SIG-M5 treated with dmso at 0.1 percent for 504 hours (cell line): Measurements from ENCODE around the gene SPIB.
"Not testable (repeated sequence)": the region's sequence is repeated elsewhere in the genome, so short reads cannot be mapped to it uniquely, and the experiment has no call there.

Experiments
- DNase-seq: peaks from one replicate; lab custom pipeline; 2025; ENCODE audit not compliant: unreplicated experiment; lab: John Stamatoyannopoulos, UW

Gene SPIB

DNA sequence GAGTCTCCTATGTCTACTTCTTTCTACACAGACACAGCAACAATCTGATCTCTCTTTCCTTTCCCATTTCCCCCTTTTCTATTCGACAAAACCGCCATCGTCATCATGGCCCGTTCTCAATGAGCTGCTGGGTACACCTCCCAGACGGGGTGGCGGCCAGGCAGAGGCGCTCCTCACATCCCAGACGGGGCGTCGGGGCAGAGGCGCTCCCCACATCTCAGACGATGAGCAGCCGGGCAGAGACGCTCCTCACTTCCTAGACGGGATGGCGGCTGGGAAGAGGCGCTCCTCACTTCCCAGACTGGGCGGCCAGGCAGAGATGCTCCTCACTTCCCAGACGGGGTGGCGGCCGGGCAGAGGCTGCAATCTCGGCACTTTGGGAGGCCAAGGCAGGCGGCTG lies 27.8 kb upstream of the SPIB start:
- DNase-seq = not testable (repeated sequence)

DNA sequence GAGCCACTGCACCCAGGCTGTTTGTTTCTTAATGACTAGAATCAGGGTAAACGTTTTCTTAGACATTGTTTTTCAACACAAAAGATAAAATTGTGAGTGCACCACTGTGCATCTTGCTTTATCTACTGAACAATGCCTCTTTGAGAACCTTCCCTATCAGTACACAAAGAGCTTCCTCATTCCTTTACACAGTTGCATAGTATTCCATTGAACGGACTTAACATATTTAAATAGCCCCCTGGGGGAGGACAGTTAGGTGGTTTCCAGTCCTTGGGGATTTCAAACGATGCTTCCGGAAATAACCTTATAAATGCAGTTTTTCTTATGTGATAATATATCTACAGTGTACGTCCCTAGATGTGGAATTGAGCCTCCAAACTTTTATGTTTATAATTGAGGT lies 26.0 kb upstream of the SPIB start:
- no peak for DNase-seq

DNA sequence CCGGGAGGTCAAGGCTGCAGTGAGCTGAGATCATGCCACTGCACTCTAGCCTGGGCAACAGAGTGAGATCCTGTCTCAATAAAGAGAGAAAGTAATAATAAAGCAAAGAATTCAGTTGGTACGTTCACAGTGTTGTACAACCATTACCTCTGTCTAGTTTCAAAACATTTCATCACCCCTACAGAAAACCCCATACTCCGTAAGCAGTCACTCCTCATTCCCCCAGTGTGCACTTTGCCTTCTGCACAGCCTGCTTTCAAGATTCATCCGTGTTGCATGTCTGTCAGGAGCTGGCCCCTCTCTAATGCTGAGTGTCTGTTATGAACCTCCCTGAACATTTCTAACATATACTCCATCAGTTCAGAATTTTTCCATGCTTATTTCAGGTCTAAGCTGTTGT lies 25.1 kb upstream of the SPIB start:
- DNase-seq = no peak

DNA sequence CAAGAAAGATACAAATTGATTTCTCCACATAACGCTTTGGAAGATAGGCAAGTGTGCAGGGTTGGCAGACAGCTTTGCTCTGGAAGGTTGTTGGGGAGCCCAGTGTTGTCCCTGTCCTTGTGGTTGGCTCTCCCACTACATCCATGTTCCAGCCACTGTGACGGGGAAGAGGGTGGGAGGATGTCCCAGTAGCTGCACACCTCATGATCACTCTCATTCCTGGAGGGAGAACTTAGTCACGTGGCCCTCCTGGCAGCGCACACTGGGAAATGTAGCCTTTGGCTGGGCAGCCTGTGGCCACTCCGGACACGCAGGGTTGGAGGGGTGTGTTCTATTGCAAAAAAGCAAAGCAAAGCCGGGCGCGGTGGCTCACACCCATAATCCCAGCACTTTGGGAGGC lies 24.7 kb upstream of the SPIB start:
- no peak for DNase-seq

DNA sequence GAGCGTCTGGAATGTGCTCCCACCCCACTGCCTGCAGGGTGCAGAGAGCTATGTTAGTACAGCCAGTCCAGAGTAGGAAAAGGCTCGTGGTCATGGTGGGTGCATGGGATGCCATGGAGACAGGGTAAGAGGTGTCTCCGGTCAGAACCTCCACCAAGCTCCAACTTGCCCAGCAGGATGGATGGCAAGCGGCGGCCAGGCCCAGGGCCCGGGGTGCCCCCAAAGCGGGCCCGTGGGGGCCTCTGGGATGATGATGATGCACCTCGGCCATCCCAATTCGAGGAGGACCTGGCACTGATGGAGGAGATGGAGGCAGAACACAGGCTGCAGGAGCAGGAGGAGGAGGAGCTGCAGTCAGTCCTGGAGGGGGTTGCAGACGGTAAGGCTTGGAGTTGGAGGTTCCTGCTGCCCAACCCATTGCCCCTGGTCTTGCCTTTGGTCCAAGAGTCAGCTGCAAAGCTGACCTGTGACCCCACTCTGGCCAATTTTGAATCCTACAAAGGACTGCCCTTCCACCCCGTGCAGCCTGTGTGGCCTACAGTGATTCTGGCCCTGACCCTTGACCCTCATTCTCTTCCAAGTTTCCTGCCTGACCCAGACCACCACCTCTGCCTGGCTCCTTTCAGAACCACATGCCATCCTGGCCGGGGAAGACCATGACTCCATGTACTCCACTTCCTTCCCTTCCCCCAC lies 19.9 kb upstream of the SPIB start:
- no peak for DNase-seq

DNA sequence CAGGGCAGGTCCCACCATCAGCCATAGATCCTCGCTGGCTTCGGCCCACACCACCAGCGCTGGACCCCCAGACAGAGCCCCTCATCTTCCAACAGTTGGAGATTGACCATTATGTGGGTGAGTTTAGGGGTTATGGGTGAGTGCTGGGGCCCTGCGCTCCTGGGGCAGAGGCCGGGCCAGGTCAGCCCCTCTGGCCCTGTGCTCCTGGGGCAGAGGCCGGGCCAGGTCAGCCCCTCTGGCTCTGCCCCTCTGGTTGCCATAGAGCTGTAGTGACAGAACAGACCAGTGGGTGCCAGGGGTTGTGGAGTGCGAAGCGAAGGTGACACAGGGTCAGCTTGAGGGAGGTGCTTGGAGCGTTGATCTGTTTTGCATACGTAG lies 19.4 kb upstream of the SPIB start:
- DNase-seq = no peak

DNA sequence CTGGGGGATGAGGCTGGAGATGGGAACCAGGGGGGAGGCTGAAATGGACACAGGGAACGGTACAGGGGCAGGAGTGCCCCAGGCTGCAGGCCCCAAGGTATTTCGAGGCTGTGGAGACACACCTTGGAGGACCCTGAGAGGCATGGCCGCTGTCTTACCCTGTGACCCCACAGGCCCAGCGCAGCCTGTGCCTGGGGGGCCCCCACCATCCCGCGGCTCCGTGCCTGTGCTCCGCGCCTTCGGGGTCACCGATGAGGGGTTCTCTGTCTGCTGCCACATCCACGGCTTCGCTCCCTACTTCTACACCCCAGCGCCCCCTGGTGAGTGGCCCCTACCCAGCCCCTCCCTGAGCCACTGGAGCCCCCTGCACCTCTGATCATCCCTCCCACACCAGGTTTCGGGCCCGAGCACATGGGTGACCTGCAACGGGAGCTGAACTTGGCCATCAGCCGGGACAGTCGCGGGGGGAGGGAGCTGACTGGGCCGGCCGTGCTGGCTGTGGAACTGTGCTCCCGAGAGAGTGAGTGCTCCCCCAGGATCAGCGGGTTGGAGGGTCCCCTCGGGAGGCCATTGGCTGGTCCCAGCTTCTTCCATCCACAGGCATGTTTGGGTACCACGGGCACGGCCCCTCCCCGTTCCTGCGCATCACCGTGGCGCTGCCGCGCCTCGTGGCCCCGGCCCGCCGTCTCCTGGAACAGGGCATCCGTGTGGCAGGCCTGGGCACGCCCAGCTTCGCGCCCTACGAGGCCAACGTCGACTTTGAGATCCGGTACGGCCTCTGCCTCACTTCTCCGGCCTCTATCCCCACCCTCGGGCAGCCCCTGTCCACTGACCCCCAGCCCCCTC lies 16.9 kb upstream of the SPIB start:
- DNase-seq = no peak

DNA sequence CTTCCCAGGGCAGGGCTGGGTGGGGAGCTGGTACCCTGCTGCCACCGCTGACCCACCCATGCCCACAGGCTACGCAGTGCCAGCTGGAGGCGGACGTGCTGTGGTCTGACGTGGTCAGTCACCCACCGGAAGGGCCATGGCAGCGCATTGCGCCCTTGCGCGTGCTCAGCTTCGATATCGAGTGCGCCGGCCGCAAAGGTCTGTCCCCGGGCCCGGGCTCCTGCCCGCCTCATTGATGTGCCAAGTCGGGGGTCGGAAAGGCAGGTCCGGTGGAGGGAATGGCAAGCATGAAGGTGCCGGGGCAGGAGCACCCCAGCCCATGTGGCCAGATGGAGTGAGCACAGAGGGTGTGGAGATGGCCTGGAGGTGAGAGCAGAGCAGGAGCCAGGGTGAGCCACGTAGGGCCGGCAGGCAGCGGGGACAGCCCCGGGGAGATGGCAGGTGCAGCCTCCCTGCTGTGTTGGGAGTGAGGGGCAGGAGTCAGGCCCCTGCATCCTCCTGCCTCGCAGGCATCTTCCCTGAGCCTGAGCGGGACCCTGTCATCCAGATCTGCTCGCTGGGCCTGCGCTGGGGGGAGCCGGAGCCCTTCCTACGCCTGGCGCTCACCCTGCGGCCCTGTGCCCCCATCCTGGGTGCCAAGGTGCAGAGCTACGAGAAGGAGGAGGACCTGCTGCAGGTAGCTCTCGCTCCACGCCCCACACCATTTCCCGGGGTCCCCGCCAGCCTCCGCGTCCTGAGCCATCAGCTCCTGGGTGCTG lies 16.0 kb upstream of the SPIB start:
- no peak for DNase-seq

DNA sequence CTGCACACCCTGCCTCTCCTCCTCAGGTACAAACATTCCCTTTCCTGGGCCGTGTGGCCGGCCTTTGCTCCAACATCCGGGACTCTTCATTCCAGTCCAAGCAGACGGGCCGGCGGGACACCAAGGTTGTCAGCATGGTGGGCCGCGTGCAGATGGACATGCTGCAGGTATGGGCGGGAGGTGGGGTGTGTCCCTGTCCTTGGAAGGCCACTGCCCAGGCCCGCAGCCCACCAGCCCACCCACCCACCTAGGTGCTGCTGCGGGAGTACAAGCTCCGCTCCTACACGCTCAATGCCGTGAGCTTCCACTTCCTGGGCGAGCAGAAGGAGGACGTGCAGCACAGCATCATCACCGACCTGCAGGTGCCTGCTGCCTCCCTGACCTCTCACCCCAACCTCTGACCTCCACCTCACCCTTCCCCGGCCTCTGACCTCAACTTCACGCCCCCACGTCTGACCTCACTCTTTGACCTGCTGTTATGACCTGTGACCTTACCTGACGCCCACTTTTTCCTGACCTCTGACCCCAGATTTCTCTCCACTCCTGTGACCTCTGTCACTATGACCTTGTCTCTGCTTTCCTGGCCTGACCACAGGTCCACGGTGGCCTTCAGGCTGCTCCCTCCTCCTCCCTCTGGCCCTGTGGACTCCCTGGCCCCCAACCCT lies 12.4 kb upstream of the SPIB start:
- DNase-seq = no peak

DNA sequence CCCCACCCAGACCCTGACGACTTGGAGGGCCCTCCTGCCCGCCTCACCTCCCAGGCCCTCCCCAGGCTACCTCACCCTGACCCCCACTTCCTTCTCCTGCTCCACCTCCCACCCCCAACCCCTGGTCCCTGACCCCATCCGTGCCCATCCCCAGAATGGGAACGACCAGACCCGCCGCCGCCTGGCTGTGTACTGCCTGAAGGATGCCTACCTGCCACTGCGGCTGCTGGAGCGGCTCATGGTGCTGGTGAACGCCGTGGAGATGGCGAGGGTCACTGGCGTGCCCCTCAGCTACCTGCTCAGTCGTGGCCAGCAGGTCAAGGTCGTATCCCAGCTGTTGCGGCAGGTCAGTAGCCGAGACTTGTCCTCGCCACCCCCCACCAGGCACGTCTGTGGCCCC lies 11.9 kb upstream of the SPIB start:
- no peak for DNase-seq

DNA sequence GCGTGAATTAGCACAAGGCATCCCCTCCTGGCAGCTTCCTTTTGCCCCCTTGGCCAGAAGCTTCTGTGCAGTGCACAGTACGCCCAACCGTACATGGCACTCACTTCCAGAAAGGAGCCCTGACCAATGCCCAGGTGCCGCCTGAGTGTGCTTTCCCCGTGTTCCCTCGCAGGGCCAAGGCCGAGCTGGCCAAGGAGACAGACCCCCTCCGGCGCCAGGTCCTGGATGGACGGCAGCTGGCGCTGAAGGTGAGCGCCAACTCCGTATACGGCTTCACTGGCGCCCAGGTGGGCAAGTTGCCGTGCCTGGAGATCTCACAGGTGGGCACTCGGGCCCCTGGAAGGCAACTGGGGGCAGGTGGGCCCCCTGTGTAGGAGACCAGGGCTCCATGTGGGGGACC lies 9.4 kb upstream of the SPIB start:
- no peak for DNase-seq

DNA sequence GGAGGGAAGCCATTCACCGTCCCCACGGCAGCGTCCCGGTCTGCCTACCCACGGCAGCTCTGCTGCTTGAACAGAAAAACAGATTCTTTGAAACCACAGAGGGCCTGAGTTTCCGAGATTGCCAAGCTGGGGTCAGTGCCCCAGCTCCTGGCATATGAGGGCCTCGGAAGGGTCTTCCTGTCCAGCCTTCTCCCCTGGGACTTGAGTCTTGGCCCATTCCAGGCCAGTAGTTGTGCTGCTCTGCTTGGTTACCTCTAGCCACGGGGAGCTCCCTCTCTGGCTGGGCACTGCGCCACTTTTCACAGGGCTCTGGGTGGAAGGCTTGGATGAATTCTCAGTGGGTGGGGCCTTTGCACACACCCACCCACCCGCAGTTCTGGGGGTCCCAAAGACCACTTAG lies 8.6 kb upstream of the SPIB start:
- DNase-seq = no peak

DNA sequence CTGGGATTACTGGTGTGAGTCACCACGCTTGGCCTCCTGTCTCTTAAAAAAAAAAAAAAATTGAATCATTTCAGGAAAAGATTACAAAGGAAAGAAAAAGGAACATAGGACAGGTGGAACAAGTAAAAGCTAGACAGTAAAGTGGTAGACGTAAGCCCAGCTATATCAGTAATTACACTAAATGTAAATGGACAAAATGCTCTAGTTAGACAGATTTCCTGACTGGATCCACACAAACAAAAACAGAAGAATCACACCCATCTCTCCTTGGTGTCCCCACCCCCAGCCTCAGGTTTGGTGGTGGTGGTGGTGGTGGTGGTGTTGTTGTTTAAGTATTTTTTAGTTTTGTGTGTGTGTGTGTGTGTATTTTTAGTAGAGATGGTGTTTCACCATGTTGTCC lies 6.3 kb upstream of the SPIB start:
- no peak for DNase-seq

DNA sequence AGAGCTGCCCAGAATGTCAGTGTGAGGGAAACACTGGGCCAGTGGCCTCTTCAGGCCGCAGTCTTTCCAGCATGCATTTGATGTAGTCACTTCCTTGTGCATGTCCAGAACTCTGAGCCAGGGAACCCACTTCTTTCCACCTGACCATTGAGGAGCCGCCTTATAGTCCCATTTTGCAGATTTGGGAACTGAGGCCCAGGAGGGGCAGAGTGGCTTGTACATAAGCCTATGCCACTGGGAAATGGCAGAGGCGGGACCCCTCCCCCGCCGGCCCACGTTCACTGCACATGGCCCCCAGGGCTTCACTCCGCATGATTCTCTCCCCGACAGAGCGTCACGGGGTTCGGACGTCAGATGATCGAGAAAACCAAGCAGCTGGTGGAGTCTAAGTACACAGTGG lies 5.6 kb upstream of the SPIB start:
- DNase-seq = no peak

DNA sequence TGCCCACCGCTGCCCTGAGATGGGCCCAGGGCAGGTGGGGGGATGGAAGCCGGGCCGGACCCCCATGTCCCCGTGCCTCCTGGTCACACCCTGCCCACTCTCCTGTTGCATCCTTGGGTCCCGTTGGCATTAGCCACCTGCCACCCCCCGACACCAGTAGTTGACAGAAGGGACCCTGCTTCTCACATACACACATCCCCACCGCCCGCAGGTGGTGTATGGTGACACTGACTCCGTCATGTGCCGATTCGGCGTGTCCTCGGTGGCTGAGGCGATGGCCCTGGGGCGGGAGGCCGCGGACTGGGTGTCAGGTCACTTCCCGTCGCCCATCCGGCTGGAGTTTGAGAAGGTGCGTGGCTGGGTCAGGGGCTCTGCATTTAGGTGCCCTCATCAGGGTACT lies 5.2 kb upstream of the SPIB start:
- DNase-seq = no peak

DNA sequence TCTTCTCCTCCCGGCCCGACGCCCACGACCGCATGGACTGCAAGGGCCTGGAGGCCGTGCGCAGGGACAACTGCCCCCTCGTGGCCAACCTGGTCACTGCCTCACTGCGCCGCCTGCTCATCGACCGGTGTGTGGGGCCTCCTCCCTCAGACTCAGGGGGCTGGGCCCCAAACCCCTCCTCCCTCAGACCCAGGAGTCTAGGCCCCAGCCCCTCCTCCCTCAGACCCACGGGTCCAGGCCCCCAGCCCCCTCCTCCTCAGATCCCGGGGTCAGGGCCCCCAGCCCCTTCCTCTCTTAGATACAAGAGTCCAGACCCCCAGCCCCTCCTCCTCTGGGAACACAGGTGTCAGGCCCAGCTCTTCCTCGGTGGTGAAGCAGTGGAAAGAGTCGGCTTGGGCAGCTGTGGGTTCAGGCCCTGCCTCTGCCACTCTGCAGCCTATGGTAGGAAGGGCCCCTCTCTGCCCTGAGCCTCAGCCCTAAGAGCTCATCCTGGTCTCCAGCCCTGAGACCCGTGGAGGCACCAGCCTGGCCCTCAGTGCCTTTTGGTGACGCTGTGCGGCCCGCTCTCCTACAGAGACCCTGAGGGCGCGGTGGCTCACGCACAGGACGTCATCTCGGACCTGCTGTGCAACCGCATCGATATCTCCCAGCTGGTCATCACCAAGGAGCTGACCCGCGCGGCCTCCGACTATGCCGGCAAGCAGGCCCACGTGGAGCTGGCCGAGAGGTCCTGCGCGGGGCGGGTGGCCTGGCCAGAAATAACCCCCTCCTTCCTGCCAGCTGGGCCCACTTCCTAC lies 3.7 kb upstream of the SPIB start:
- DNase-seq = peak; percentile 34

DNA sequence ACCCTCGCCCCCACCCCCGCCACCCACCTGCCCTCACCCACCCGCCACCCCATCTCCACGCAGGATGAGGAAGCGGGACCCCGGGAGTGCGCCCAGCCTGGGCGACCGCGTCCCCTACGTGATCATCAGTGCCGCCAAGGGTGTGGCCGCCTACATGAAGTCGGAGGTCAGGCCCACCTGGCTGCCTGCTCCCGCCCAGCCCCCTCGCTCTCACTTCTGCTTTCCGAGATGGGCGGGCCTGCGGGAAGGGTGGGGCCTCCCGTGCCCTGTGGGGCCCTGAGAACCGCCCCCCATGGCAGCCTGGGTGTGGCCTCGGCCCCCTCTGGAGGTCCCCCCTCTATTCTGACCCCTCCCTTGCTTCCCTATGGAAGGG lies 3.1 kb upstream of the SPIB start:
- peak; percentile 76 for DNase-seq

DNA sequence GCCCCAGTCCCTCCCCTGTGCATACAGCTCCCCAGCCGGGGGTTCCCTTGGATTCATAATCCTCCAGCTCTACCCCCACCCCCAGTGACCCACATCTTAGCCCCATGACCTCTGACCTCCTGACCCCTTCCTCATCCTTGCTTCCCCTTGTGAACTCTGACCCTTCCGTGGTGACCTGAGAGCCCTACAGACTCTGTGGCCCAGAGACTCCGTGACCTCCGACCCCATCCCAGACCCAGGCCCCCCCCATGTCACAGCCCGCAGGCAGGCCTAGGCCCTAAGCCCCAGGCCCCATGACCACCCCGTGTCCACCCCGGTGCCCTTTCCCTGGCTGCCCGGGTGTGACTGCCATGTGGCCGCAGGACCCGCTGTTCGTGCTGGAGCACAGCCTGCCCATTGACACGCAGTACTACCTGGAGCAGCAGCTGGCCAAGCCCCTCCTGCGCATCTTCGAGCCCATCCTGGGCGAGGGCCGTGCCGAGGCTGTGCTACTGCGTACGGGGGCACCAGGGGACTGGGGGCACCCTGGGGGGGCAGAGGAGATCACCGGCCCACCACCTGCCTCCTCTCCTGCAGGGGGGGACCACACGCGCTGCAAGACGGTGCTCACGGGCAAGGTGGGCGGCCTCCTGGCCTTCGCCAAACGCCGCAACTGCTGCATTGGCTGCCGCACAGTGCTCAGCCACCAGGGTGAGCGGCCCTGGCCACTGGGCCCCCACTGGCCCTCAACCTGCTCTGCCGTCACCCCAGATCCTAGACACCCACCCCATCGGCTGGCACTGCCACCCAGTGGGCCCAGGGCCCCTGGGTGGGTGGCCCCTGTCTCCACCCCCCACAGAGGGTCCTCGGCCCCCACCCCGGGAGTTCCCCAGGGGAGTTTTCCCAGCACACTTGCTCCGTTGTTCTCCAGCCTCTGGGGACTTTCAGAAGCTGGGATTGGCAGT lies 2.4 kb upstream of the SPIB start:
- no peak for DNase-seq
